ENCODE measurements around the gene DGKB. TPM values are rescaled to one million over a fixed set of nuclear protein-coding genes. Genes with fewer than 3 reads are reported as not detected.

The DGKB gene
- polyA plus RNA-seq, 1 of the 3 experiments (the other 2 are of a cell fraction): 2.1 TPM

DNA sequence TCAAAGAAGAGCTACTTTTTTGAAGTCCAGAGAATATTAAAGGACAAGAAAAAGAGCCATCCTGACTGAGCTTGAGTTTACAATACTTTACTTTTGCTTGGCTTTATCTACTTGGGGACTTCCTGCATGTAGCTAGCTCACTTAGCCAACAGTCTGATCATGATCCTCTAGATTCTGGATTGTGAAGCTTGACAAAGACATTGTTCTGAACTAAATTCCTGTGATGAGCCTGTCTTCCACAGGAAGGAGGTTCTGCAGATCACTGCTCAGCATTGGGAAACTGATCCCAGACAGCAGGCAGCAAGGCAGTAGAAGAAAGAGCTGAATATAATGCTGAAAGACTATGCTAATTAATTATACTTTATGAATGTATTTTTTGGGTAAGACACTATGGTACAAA is 296.4 kb downstream of the DGKB start:
- TF ChIP-seq MXI1 (IDR thresholded peaks at IDR 0.05; ENCODE audit: low read depth, low read length) (no peak), TAF1 (IDR thresholded peaks at IDR 0.05; ENCODE audit: borderline replicate concordance, low read depth, low read length) (no peak), MEF2A (IDR thresholded peaks at IDR 0.05; ENCODE audit: borderline replicate concordance, low read depth) (no peak), FOXJ3 (CRISPR knock-in tag; IDR thresholded peaks at IDR 0.05) (no peak), GABPA (IDR thresholded peaks at IDR 0.05; ENCODE audit: low read depth) (no peak), ELF1 (IDR thresholded peaks at IDR 0.05) (no peak), CHD2 (IDR thresholded peaks at IDR 0.05; ENCODE audit: low read length, partially characterized antibody) (no peak)
- no peak for DNase-seq

DNA sequence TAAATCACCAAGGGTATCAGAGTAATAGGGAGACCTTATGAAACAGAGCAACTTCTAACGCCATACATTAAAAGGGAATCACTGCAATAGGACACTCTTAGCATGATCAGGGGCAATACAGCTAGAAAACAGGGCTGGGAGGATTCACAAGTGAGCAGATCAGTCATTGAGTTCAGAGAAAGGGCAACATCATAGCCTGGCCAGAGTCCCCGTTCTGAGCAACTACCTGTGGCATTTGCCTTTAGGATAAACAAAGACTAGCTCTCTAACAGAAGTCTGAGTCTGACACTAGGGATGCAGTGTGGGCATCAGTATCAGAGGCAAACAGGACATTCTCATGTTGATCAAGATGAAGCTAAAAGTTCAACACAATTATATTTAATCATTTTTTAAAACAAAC is 297.9 kb downstream of the DGKB start:
- no peak for DNase-seq
- ChIA-PET POLR2A (no interaction called here), CTCF (interaction anchor here (1.2 kb wide), 1 partner anchor 87 kb away, joined by 5 read pairs; no protein-coding TSS in a partner anchor)
- H3K9me2 ChIP-seq: no peaks in the 10 kb centered on the region
- H3F3A ChIP-seq (replicated peaks; ENCODE audit: insufficient read depth): no peaks in the 10 kb centered on the region
- H3K4me3 ChIP-seq (ENCODE audit: low read depth in 2 of 2, low read length in 1 of 2): no peak overlapping the region
- TF ChIP-seq FOXJ3 (CRISPR knock-in tag; IDR thresholded peaks at IDR 0.05) (no peak), RXRA (IDR thresholded peaks at IDR 0.05; ENCODE audit: borderline replicate concordance, low read depth) (peak; percentile 18; the same call in 1 of the 2 replicates)
- no peaks in the 10 kb centered on the region for H3K79me2 ChIP-seq (ENCODE audit: insufficient read depth)
- no peak overlapping the region for H3K27ac ChIP-seq (ENCODE audit: low read depth in 2 of 2, low read length in 1 of 2)
- H3K9me3 ChIP-seq: peaks cover 4% of the 10 kb centered on the region; the same call in 1 of the 2 replicates
- H3K27me3 ChIP-seq (ENCODE audit: insufficient read depth): no peaks in the 10 kb centered on the region
- no peaks in the 10 kb centered on the region for H4K20me1 ChIP-seq (ENCODE audit: insufficient read depth)
- peaks cover 0 to 4% of the 10 kb centered on the region in 2 experiments for H3K36me3 ChIP-seq (replicated peaks in 1 of 2; ENCODE audit: control insufficient read depth in 1 of 2, insufficient read depth in 2 of 2, low read length in 1 of 2)
- no peak overlapping the region for H2AFZ ChIP-seq (ENCODE audit: low read depth)
- 76% methylated on average over 2 of the region's 2 CpGs for WGBS (ENCODE audit: low lambda C conversion rate)
- no peak overlapping the region for H3K9ac ChIP-seq
- peaks cover 3 to 4% of the 10 kb centered on the region in 2 experiments; a peak in 3 of 4 replicates for H3K4me1 ChIP-seq (ENCODE audit: control insufficient read depth in 1 of 2, insufficient read depth in 2 of 2, low read depth in 1 of 2, low read length in 1 of 2)
- no peak overlapping the region; the same call in 1 of the 2 replicates for H3K4me2 ChIP-seq

More for the DNA sequence above, 296.4 kb downstream of the DGKB start:
- Histone ChIP-seq H4K20me1 (ENCODE audit: insufficient read depth) (no peaks in the 10 kb centered on the region), H3K79me2 (ENCODE audit: insufficient read depth) (no peaks in the 10 kb centered on the region), H3K4me1 (ENCODE audit: control insufficient read depth in 1 of 2, insufficient read depth in 2 of 2, low read depth in 1 of 2, low read length in 1 of 2) (peaks cover 3 to 4% of the 10 kb centered on the region in 2 experiments; a peak in 3 of 4 replicates), H3K36me3 (replicated peaks in 1 of 2; ENCODE audit: control insufficient read depth in 1 of 2, insufficient read depth in 2 of 2, low read length in 1 of 2) (peaks cover 0 to 4% of the 10 kb centered on the region in 2 experiments), H3K4me2 (0 out of 2 replicates have a peak overlapping the region, but pooled peaks have one; percentile 2), H3K27me3 (ENCODE audit: insufficient read depth) (no peaks in the 10 kb centered on the region), H3K27ac (ENCODE audit: low read depth in 2 of 2, low read length in 1 of 2) (no peak overlapping the region), H3K9me3 (peaks cover 4% of the 10 kb centered on the region; the same call in 1 of the 2 replicates), H3F3A (replicated peaks; ENCODE audit: insufficient read depth) (no peaks in the 10 kb centered on the region), H3K4me3 (ENCODE audit: low read depth in 2 of 2, low read length in 1 of 2) (no peak overlapping the region), H2AFZ (ENCODE audit: low read depth) (no peak overlapping the region; the same call in 1 of the 2 replicates), H3K9ac (no peak overlapping the region), H3K9me2 (no peaks in the 10 kb centered on the region)
- ChIA-PET POLR2A (no interaction called here), CTCF (no interaction called here)

DNA sequence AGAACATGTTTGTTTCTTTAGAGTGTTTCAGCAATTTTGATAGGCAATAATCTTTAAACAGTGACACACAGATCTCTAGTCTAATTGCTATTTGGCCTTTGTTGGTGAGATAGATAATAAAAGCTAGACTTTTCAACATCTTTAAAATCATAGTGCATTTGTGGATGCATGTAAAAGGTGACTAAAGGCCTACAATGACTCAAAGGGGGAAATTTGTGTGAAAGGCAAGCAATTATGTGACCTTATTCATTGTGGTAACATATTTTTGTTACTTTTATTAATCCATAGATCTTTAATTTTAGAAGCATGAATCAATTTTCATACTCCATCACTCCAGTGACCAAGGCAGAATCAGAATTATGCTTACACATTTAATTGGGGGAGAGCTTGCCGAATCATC is 299.7 kb downstream of the DGKB start:
- Histone ChIP-seq H3F3A (replicated peaks; ENCODE audit: insufficient read depth) (no peaks in the 10 kb centered on the region), H3K4me2 (no peak overlapping the region), H3K4me3 (ENCODE audit: low read depth in 2 of 2, low read length in 1 of 2) (no peak overlapping the region; a peak in 1 of 4 replicates), H3K4me1 (ENCODE audit: control insufficient read depth in 1 of 2, insufficient read depth in 2 of 2, low read depth in 1 of 2, low read length in 1 of 2) (peaks cover 4 to 7% of the 10 kb centered on the region in 2 experiments; a peak in 3 of 4 replicates), H3K9ac (no peak overlapping the region), H4K20me1 (ENCODE audit: insufficient read depth) (no peaks in the 10 kb centered on the region), H3K36me3 (replicated peaks in 1 of 2; ENCODE audit: control insufficient read depth in 1 of 2, insufficient read depth in 2 of 2, low read length in 1 of 2) (peaks cover 0 to 4% of the 10 kb centered on the region in 2 experiments), H3K79me2 (ENCODE audit: insufficient read depth) (no peaks in the 10 kb centered on the region), H2AFZ (ENCODE audit: low read depth) (no peak overlapping the region), H3K27me3 (ENCODE audit: insufficient read depth) (no peaks in the 10 kb centered on the region), H3K9me3 (peaks cover 4% of the 10 kb centered on the region; the same call in 1 of the 2 replicates), H3K9me2 (no peaks in the 10 kb centered on the region), H3K27ac (ENCODE audit: low read depth in 2 of 2, low read length in 1 of 2) (no peak overlapping the region)
- no peak for DNase-seq
- 86% methylated on average over 1 of the region's 1 CpG for WGBS (ENCODE audit: low lambda C conversion rate)
- TF ChIP-seq, protein P1, sequence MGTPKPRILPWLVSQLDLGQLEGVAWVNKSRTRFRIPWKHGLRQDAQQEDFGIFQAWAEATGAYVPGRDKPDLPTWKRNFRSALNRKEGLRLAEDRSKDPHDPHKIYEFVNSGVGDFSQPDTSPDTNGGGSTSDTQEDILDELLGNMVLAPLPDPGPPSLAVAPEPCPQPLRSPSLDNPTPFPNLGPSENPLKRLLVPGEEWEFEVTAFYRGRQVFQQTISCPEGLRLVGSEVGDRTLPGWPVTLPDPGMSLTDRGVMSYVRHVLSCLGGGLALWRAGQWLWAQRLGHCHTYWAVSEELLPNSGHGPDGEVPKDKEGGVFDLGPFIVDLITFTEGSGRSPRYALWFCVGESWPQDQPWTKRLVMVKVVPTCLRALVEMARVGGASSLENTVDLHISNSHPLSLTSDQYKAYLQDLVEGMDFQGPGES (IDR thresholded peaks at IDR 0.05; ENCODE audit: low read depth, low read length): no peak
- no peak for TF ChIP-seq GABPA (IDR thresholded peaks at IDR 0.05; ENCODE audit: low read depth)
- TF ChIP-seq, protein P2, sequence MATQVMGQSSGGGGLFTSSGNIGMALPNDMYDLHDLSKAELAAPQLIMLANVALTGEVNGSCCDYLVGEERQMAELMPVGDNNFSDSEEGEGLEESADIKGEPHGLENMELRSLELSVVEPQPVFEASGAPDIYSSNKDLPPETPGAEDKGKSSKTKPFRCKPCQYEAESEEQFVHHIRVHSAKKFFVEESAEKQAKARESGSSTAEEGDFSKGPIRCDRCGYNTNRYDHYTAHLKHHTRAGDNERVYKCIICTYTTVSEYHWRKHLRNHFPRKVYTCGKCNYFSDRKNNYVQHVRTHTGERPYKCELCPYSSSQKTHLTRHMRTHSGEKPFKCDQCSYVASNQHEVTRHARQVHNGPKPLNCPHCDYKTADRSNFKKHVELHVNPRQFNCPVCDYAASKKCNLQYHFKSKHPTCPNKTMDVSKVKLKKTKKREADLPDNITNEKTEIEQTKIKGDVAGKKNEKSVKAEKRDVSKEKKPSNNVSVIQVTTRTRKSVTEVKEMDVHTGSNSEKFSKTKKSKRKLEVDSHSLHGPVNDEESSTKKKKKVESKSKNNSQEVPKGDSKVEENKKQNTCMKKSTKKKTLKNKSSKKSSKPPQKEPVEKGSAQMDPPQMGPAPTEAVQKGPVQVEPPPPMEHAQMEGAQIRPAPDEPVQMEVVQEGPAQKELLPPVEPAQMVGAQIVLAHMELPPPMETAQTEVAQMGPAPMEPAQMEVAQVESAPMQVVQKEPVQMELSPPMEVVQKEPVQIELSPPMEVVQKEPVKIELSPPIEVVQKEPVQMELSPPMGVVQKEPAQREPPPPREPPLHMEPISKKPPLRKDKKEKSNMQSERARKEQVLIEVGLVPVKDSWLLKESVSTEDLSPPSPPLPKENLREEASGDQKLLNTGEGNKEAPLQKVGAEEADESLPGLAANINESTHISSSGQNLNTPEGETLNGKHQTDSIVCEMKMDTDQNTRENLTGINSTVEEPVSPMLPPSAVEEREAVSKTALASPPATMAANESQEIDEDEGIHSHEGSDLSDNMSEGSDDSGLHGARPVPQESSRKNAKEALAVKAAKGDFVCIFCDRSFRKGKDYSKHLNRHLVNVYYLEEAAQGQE (IDR thresholded peaks at IDR 0.05; ENCODE audit: low read depth, low read length): no peak
- no peak for TF ChIP-seq RFX5 (IDR thresholded peaks at IDR 0.05; ENCODE audit: low read length)
- TF ChIP-seq SMC3 (IDR thresholded peaks at IDR 0.05; ENCODE audit: low read depth, low read length): no peak
- TF ChIP-seq GATA2 (CRISPR knock-in tag; IDR thresholded peaks at IDR 0.05): no peak
- POLR2A ChIA-PET: no interaction called here
- CTCF ChIA-PET: no interaction called here

Measured in SK-N-SH (cell line).